AG09309 (cell line): ENCODE data around the gene SLC25A53.

Experiments used
- DNase-seq: peaks from one replicate; pipeline ENCODE4 v3.0.0-alpha.2; 2010; ENCODE audit warnings: low read depth
- H3K4me3 ChIP-seq: 2 replicates; pipeline ENCODE4 v1.5.1; 2011; ENCODE audit warnings: mild to moderate bottlenecking, low read depth, low read length, moderate library complexity; ENCODE audit not compliant: control insufficient read depth
- CTCF ChIP-seq: IDR thresholded peaks from 2 replicates; pipeline ENCODE4 v1.5.1; 2011; ENCODE audit warnings: mild to moderate bottlenecking, low read depth, low read length, inconsistent platforms; ENCODE audit not compliant: insufficient read depth, control insufficient read depth; ENCODE audit errors: missing control alignments

The SLC25A53 gene

GRCh38 chrX:104135677-104136076 lies 21.1 kb downstream of the SLC25A53 start:
- DNase-seq, result no peak
- no peak for TF ChIP-seq CTCF
- no peak overlapping the region for H3K4me3 ChIP-seq

GRCh38 chrX:104134583-104135261 lies 22.1 kb downstream of the SLC25A53 start:
- H3K4me3 ChIP-seq, result no peak overlapping the region
- TF ChIP-seq CTCF, result no peak

GRCh38 chrX:104130808-104131207 lies 26.0 kb downstream of the SLC25A53 start:
- DNase-seq, result no peak

More at GRCh38 chrX:104134583-104135261, 22.1 kb downstream of the SLC25A53 start:
- DNase-seq, result no peak

DNA sequence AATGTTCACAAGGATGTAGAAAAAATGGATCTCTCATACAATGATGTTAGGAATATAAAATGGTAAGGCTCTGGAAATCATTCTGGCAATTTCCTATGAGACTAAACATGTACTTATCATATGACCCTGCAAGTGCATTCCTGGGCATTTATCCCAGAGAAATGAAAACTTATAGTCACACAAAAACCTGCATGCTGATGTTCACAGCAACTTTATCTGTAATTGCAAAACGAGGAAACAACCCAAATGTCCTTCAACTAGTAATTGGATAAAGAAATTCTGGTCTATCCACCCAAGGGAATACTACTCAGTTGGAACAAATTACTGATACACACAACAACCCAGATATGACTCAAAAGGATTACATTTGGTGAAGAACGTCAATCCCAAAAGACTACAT lies 30.0 kb downstream of the SLC25A53 start:
- no peak for DNase-seq
- no peak overlapping the region for H3K4me3 ChIP-seq
- no peak for TF ChIP-seq CTCF

More at GRCh38 chrX:104130808-104131207, 26.0 kb downstream of the SLC25A53 start:
- TF ChIP-seq CTCF, result no peak
- no peak overlapping the region for H3K4me3 ChIP-seq

- no peak for TF ChIP-seq CTCF
- no peak for DNase-seq
- no peak overlapping the region for H3K4me3 ChIP-seq
Observed at GRCh38 chrX:104122829-104123228, 34.0 kb downstream of the SLC25A53 start.

- H3K4me3 ChIP-seq, result no peak overlapping the region
- TF ChIP-seq CTCF, result no peak
- no peak for DNase-seq
Observed at GRCh38 chrX:104118765-104119164, 38.0 kb downstream of the SLC25A53 start.

- TF ChIP-seq CTCF, result no peak
- H3K4me3 ChIP-seq, result no peak overlapping the region
- DNase-seq, result no peak
Observed at GRCh38 chrX:104117759-104118158, 39.0 kb downstream of the SLC25A53 start.
